H1 (cell line): ENCODE results near the gene UPB1. TPM values are rescaled to one million over a fixed set of nuclear protein-coding genes. Genes with fewer than 3 reads are reported as not detected.
"Not testable (repeated sequence)": the region's sequence is repeated elsewhere in the genome, so short reads cannot be mapped to it uniquely, and the experiment has no call there.

ENCODE experiments used
- CTCF ChIA-PET: fragments of 300-600 bp; sonication (Branson Sonifier 250); formaldehyde crosslinking; loops from one replicate; lab custom pipeline; 2021; ENCODE audit not compliant: partially characterized antibody; lab: Charles Lee
- POLR2A ChIA-PET: fragments of 300-600 bp; sonication (Branson Sonifier 250); formaldehyde crosslinking; loops from one replicate; lab custom pipeline; 2021; ENCODE audit warnings: inconsistent platforms; ENCODE audit not compliant: partially characterized antibody; lab: Charles Lee
- DNase-seq, 2 experiments: peaks; one replicate each; pipeline versions ENCODE4 v3.0.0 to v3.0.0-alpha.2; 2010 to 2022; ENCODE audit warnings: low spot score in 2 of 2, low read depth in 1 of 2, mixed read lengths in 1 of 2
- FAIRE-seq: peaks from 2 replicates; lab custom pipeline; 2011; peaks lifted over from hg19 to GRCh38; lab: Jason Lieb, UNC
- H2AFZ ChIP-seq: 2 replicates; pipeline ENCODE4 v1.8.1; 2012; ENCODE audit warnings: low read length, inconsistent platforms
- H2AK5ac ChIP-seq: 2 replicates; pipeline ENCODE4 v1.6.1; 2013; ENCODE audit warnings: low read depth, low read length
- H2BK120ac ChIP-seq: replicated peaks from 2 replicates; pipeline ENCODE3; 2013; ENCODE audit warnings: low read depth, low read length, inconsistent platforms
- H2BK12ac ChIP-seq: 2 replicates; pipeline ENCODE4 v1.6.1; 2013; ENCODE audit warnings: low read depth, low read length
- H2BK15ac ChIP-seq: 2 replicates; pipeline ENCODE4 v1.6.1; 2013; ENCODE audit warnings: low read length
- H2BK20ac ChIP-seq: 2 replicates; pipeline ENCODE4 v1.6.1; 2013; ENCODE audit warnings: low read length
- H2BK5ac ChIP-seq: 2 replicates; pipeline ENCODE4 v1.6.1; 2013; ENCODE audit warnings: low read depth, low read length
- H3K14ac ChIP-seq: 2 replicates; pipeline ENCODE4 v1.6.1; 2013; ENCODE audit warnings: inconsistent platforms; ENCODE audit not compliant: insufficient read length
- H3K18ac ChIP-seq: 2 replicates; pipeline ENCODE4 v1.6.1; 2013; ENCODE audit warnings: low read length; ENCODE audit errors: extremely low read depth
- H3K23ac ChIP-seq: 2 replicates; pipeline ENCODE4 v1.6.1; 2013; ENCODE audit warnings: inconsistent platforms; ENCODE audit not compliant: insufficient read length
- H3K23me2 ChIP-seq: 2 replicates; pipeline ENCODE4 v1.6.1; 2013; ENCODE audit warnings: low read depth, low read length
- H3K27ac ChIP-seq: 2 replicates; pipeline ENCODE4 v1.6.1; 2011; ENCODE audit warnings: low read depth, low read length, inconsistent platforms
- H3K27me3 ChIP-seq, 4 experiments: replicated peaks in 1 of 4; 1 replicate in 1 of 4; 2 replicates in 3 of 4; pipeline versions ENCODE4 v1.6.1 to v1.8.1; 2011 to 2013; ENCODE audit warnings: low read length in 3 of 4, mild to moderate bottlenecking in 3 of 4, inconsistent platforms in 2 of 4, mixed read lengths in 2 of 4, moderate library complexity in 1 of 4; ENCODE audit not compliant: control insufficient read depth in 3 of 4, insufficient read depth in 3 of 4; ENCODE audit errors: extremely low read depth in 1 of 4
- H3K36me3 ChIP-seq, 4 experiments: 2 replicates each; pipeline versions ENCODE4 v1.6.1 to v1.8.1; 2011 to 2013; ENCODE audit warnings: mild to moderate bottlenecking in 4 of 4, low read length in 3 of 4, moderate library complexity in 2 of 4, control low read depth in 1 of 4, inconsistent platforms in 1 of 4; ENCODE audit not compliant: insufficient read depth in 4 of 4, control insufficient read depth in 2 of 4
- H3K4ac ChIP-seq: replicated peaks from 2 replicates; pipeline ENCODE3; 2013; ENCODE audit warnings: low read length, low read depth, mixed read lengths, inconsistent platforms; ENCODE audit not compliant: insufficient read length
- H3K4me1 ChIP-seq, 4 experiments: replicated peaks in 1 of 4; 1 replicate in 1 of 4; 2 replicates in 3 of 4; pipeline versions ENCODE4 v1.6.1 to v1.8.1; 2011 to 2013; ENCODE audit warnings: low read length in 3 of 4, inconsistent platforms in 2 of 4, mixed read lengths in 1 of 4; ENCODE audit not compliant: insufficient read depth in 4 of 4, control insufficient read depth in 3 of 4
- H3K4me2 ChIP-seq, 2 experiments: 2 replicates each; pipeline versions ENCODE4 v1.6.1 to v1.8.1; 2011 to 2013; ENCODE audit warnings: low read depth in 2 of 2, low read length in 2 of 2, control low read depth in 1 of 2, inconsistent platforms in 1 of 2, mild to moderate bottlenecking in 1 of 2; ENCODE audit not compliant: insufficient read depth in 1 of 2
- H3K4me3 ChIP-seq, 4 experiments: fragments of 200-600, 300-600 bp in 1 of 4; sonication (generic), shearing (Covaris generic), sonication (Bioruptor Twin) in 1 of 4; 2 replicates each; pipeline versions ENCODE4 v1.5.1 to v1.8.1; 2011 to 2016; ENCODE audit warnings: low read length in 4 of 4, low read depth in 3 of 4, control low read depth in 2 of 4, inconsistent platforms in 2 of 4, mild to moderate bottlenecking in 2 of 4, mixed read lengths in 1 of 4, moderate library complexity in 1 of 4; ENCODE audit not compliant: insufficient read depth in 2 of 4; ENCODE audit errors: extremely low read depth in 1 of 4
- H3K56ac ChIP-seq: replicated peaks from 2 replicates; pipeline ENCODE3; 2013; ENCODE audit warnings: low read depth, mild to moderate bottlenecking, mixed read lengths, low read length, inconsistent platforms; ENCODE audit not compliant: insufficient read length
- H3K79me1 ChIP-seq: 2 replicates; pipeline ENCODE4 v1.6.1; 2013; ENCODE audit warnings: low read depth, low read length, control low read depth
- H3K79me2 ChIP-seq, 2 experiments: 2 replicates each; pipeline versions ENCODE4 v1.6.1 to v1.8.1; 2012 to 2013; ENCODE audit warnings: low read length in 2 of 2, mild to moderate bottlenecking in 2 of 2, inconsistent platforms in 1 of 2; ENCODE audit not compliant: insufficient read depth in 2 of 2, control insufficient read depth in 1 of 2
- H3K9ac ChIP-seq, 4 experiments: replicated peaks in 1 of 4; 1 replicate in 1 of 4; 2 replicates in 3 of 4; pipeline versions ENCODE4 v1.6.1 to v1.8.1; 2011 to 2013; ENCODE audit warnings: low read depth in 3 of 4, low read length in 3 of 4, control low read depth in 2 of 4, mild to moderate bottlenecking in 2 of 4, moderate library complexity in 2 of 4, inconsistent platforms in 1 of 4; ENCODE audit errors: extremely low read depth in 1 of 4
- H3K9me3 ChIP-seq, 2 experiments: 2 replicates each; pipeline versions ENCODE4 v1.6.1 to v1.8.1; 2012 to 2013; ENCODE audit warnings: mild to moderate bottlenecking in 2 of 2, moderate library complexity in 2 of 2, control low read depth in 1 of 2, inconsistent platforms in 1 of 2, low read depth in 1 of 2, low read length in 1 of 2, mixed read lengths in 1 of 2; ENCODE audit not compliant: insufficient read depth in 2 of 2
- H4K20me1 ChIP-seq, 2 experiments: replicated peaks in 1 of 2; 2 replicates each; pipeline versions ENCODE3 to v1.8.1; 2011 to 2013; ENCODE audit warnings: inconsistent platforms in 2 of 2, low read length in 2 of 2, mild to moderate bottlenecking in 1 of 2; ENCODE audit not compliant: insufficient read depth in 2 of 2, control insufficient read depth in 1 of 2
- H4K5ac ChIP-seq: 2 replicates; pipeline ENCODE4 v1.6.1; 2013; ENCODE audit warnings: low read length, low read depth, mixed read lengths, inconsistent platforms; ENCODE audit not compliant: insufficient read length
- H4K8ac ChIP-seq: 2 replicates; pipeline ENCODE4 v1.8.0; 2013; ENCODE audit warnings: mild to moderate bottlenecking, moderate library complexity, low read length, inconsistent platforms; ENCODE audit not compliant: insufficient read depth; ENCODE audit errors: extremely low read depth
- H4K91ac ChIP-seq: replicated peaks from 2 replicates; pipeline ENCODE3; 2013; ENCODE audit warnings: low read length, mixed read lengths, inconsistent platforms; ENCODE audit not compliant: insufficient read length
- WGBS, 2 experiments: shearing (Covaris generic) in 1 of 2; methylation state at CpG; one replicate each; pipeline versions ENCODE4 v1.1.6 to v1.1.7; 2013 to 2015; ENCODE audit warnings: low lambda C conversion rate in 2 of 2, mixed read lengths in 2 of 2, inconsistent platforms in 1 of 2, low coverage in 1 of 2, missing lambda C conversion rate in 1 of 2; ENCODE audit not compliant: insufficient replicate concordance in 2 of 2, insufficient coverage in 1 of 2, insufficient read length in 1 of 2; ENCODE audit errors: extremely low coverage in 1 of 2, missing lambda C conversion rate in 1 of 2; 5-methylcytosine and 5-hydroxymethylcytosine counted together
- polyA plus RNA-seq, 7 experiments: library from polyadenylated mRNA; depleted of rRNA in 3 of 7; stranded (reverse) in 5 of 7; unstranded in 2 of 7; fragments of >200 nt in 5 of 7; fragments of 200-250 nt in 2 of 7; gene quantifications; 1 replicate in 5 of 7; 2 replicates in 1 of 7; 4 replicates in 1 of 7; pipeline versions ENCODE4 v1.2.1 to v1.2.3, GENCODE V29; 2011 to 2013; ENCODE audit warnings: missing spikeins in 2 of 7, mixed read lengths in 2 of 7
- total RNA-seq: library from RNA; stranded (reverse); fragmentation: NEBNext Ultra II Directional; extraction: Animal tissue kit (Norgen Biotek cat#: 25700); gene quantifications from 2 replicates; pipeline ENCODE4 v1.2.1, GENCODE V29; 2021

Gene UPB1
- total and polyA plus RNA-seq, 2 of the 8 experiments (the other 6 are each of a cell fraction or from before 2014, with no cell fraction given), result 0.09 TPM; not detected in 1

DNA sequence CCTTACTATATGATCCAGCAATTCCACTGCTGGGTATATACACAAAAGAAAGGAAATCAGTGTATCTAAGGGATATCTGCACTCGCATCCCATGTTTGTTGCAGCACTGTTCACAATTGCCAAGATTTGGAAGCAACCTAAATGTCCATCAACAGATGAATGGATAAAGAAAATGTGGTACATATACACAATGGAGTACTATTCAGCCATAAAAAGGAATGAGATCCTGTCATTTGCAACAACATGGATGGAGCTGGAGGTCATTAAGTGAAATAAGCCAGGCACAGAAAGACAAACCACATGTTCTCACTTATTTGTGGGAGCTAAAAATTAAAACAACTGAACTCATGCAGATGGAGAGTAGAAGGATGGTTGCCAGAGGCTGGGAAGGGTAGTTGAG lies 5.7 kb upstream of the UPB1 start:
- H4K8ac ChIP-seq, H4K20me1 ChIP-seq, H3K14ac ChIP-seq, H2BK12ac ChIP-seq, H3K4ac ChIP-seq, H2BK20ac ChIP-seq, H3K23me2 ChIP-seq, H3K18ac ChIP-seq, H3K56ac ChIP-seq, POLR2A ChIA-PET, DNase-seq, H3K36me3 ChIP-seq, H3K4me2 ChIP-seq, H2BK120ac ChIP-seq, H3K9ac ChIP-seq, H2BK15ac ChIP-seq, H3K79me2 ChIP-seq, H4K91ac ChIP-seq, H3K23ac ChIP-seq, H3K27ac ChIP-seq, CTCF ChIA-PET, H3K9me3 ChIP-seq, H3K4me1 ChIP-seq, H3K4me3 ChIP-seq, H2AK5ac ChIP-seq, H3K79me1 ChIP-seq, H2BK5ac ChIP-seq, H4K5ac ChIP-seq, FAIRE-seq, H2AFZ ChIP-seq: not testable (repeated sequence)
- peaks cover 7 to 12% (median 11%) of the 10 kb centered on the region in 4 experiments for H3K27me3 ChIP-seq
- 85% methylated on average over 1 of the region's 1 CpG; no CpG with 5 or more reads in 1 of the 2 experiments for WGBS, 2 experiments
